GM12878 (cell line): ENCODE results near the gene ASIC2. TPM values are rescaled to one million over a fixed set of nuclear protein-coding genes. Genes with fewer than 3 reads are reported as not detected.

Source experiments
- ATAC-seq: fragments of 200-7000 bp; cut with Tn5 transposase; 3 replicates; pipeline ENCODE4 v1.9.1; 2020; ENCODE audit warnings: mild to moderate bottlenecking, moderate library complexity
- BruUV-seq: library from RNA; stranded (reverse); fragments of 400-500 nt; replicated peaks from 2 replicates; lab custom pipeline; 2021; lab: Mats Ljungman, UMichigan
- CTCF ChIA-PET: fragments of 300-600 bp; sonication (Branson Sonifier 250); formaldehyde crosslinking; extraction: SDS; loops from one replicate; lab custom pipeline; 2021; ENCODE audit warnings: inconsistent platforms; lab: Yijun Ruan, JAX
- POLR2A ChIA-PET: fragments of 350-600 bp; formaldehyde crosslinking; extraction: SDS; loops from one replicate; lab custom pipeline; 2021; ENCODE audit warnings: inconsistent platforms; lab: Charles Lee
- RAD21 ChIA-PET: fragments of 300-600 bp; sonication (Branson Sonifier 250); formaldehyde crosslinking; loops from one replicate; lab custom pipeline; 2023; ENCODE audit warnings: antibody characterized with exemption; ENCODE audit not compliant: unreplicated experiment; lab: Charles Lee
- SMC1A ChIA-PET: fragments of 300-600 bp; sonication (Branson Sonifier 250); formaldehyde crosslinking; loops from one replicate; lab custom pipeline; 2023; ENCODE audit not compliant: unreplicated experiment, uncharacterized antibody; lab: Charles Lee
- DNase-seq: peaks from one replicate; pipeline ENCODE4 v3.0.0-alpha.2; 2011; ENCODE audit warnings: low read depth, low spot score
- FAIRE-seq: peaks from 3 replicates; lab custom pipeline; 2011; peaks lifted over from hg19 to GRCh38; lab: Jason Lieb, UNC
- H2AFZ ChIP-seq: 2 replicates; pipeline ENCODE4 v1.6.0; 2011; ENCODE audit warnings: low read depth, low read length, control low read depth; ENCODE audit not compliant: control insufficient read depth
- H3K27ac ChIP-seq: 2 replicates; pipeline ENCODE4 v1.5.1; 2011; ENCODE audit warnings: control low read depth; ENCODE audit not compliant: control insufficient read depth, insufficient read depth
- H3K27me3 ChIP-seq, 2 experiments: replicated peaks in 1 of 2; 2 replicates each; pipeline versions ENCODE4 v1.6.0 to v1.6.1; 2011; ENCODE audit warnings: low read length in 1 of 2; ENCODE audit not compliant: control insufficient read depth in 2 of 2, insufficient read depth in 2 of 2
- H3K36me3 ChIP-seq, 2 experiments: 2 replicates each; pipeline ENCODE4 v1.5.1; 2011; ENCODE audit warnings: low read length in 1 of 2; ENCODE audit not compliant: control insufficient read depth in 2 of 2, insufficient read depth in 2 of 2
- H3K4me1 ChIP-seq: 2 replicates; pipeline ENCODE4 v1.6.1; 2011; ENCODE audit warnings: mild to moderate bottlenecking, low read length, moderate library complexity, mixed read lengths; ENCODE audit not compliant: control insufficient read depth, insufficient read depth
- H3K4me2 ChIP-seq: 2 replicates; pipeline ENCODE4 v1.6.0; 2011; ENCODE audit warnings: control low read depth; ENCODE audit not compliant: control insufficient read depth, insufficient read depth
- H3K4me3 ChIP-seq: fragments of 200-600 bp; sonication (generic); 2 replicates; pipeline ENCODE4 v1.5.1; 2016
- H3K79me2 ChIP-seq: 2 replicates; pipeline ENCODE4 v1.6.0; 2011; ENCODE audit warnings: low read length; ENCODE audit not compliant: control insufficient read depth, insufficient read depth
- H3K9ac ChIP-seq: 2 replicates; pipeline ENCODE4 v1.8.0; 2011; ENCODE audit warnings: low read length, control low read depth, mixed read lengths; ENCODE audit not compliant: control insufficient read depth, insufficient read depth
- H3K9me3 ChIP-seq: replicated peaks from 3 replicates; pipeline ENCODE4 v1.5.1; 2011; ENCODE audit warnings: mild to moderate bottlenecking, low read length; ENCODE audit not compliant: control insufficient read depth, insufficient read depth
- H4K20me1 ChIP-seq: 2 replicates; pipeline ENCODE4 v1.6.0; 2011; ENCODE audit not compliant: control insufficient read depth, insufficient read depth
- EP300 ChIP-seq, 2 experiments: fragments of 150-350 bp in 1 of 2; IDR thresholded peaks; 2 replicates each; pipeline ENCODE4 v1.6.1; 2011 to 2012; ENCODE audit warnings: low read depth in 2 of 2, low read length in 2 of 2, borderline replicate concordance in 1 of 2, improper control_type of control experiment in 1 of 2, inconsistent platforms in 1 of 2; ENCODE audit not compliant: control insufficient read depth in 1 of 2
- ESRRA ChIP-seq: IDR thresholded peaks from 2 replicates; pipeline ENCODE4 v1.6.1; 2012; ENCODE audit warnings: mild to moderate bottlenecking, low read length, improper control_type of control experiment
- HCFC1 ChIP-seq: fragments of 150-350 bp; IDR thresholded peaks from 2 replicates; pipeline ENCODE4 v1.6.1; 2014; ENCODE audit warnings: low read length
- JUND ChIP-seq: IDR thresholded peaks from 2 replicates; pipeline ENCODE4 v1.6.1; 2012; ENCODE audit warnings: low read depth, mild to moderate bottlenecking, low read length, improper control_type of control experiment, moderate library complexity
- MEF2A ChIP-seq: IDR thresholded peaks from 2 replicates; pipeline ENCODE4 v1.6.1; 2011; ENCODE audit warnings: low read depth, mild to moderate bottlenecking, low read length, moderate library complexity; ENCODE audit not compliant: insufficient read depth
- NFXL1 ChIP-seq: fragments of 450-650 bp; IDR thresholded peaks from 2 replicates; pipeline ENCODE4 v1.6.1; 2017; ENCODE audit warnings: antibody characterized with exemption, mild to moderate bottlenecking, borderline replicate concordance
- PAX8 ChIP-seq: fragments of 450-650 bp; IDR thresholded peaks from 2 replicates; pipeline ENCODE4 v1.6.1; 2017; ENCODE audit warnings: mild to moderate bottlenecking, moderate library complexity
- PBX3 ChIP-seq: IDR thresholded peaks from 2 replicates; pipeline ENCODE4 v1.6.1; 2011; ENCODE audit warnings: mild to moderate bottlenecking, low read depth, low read length, moderate library complexity; ENCODE audit not compliant: insufficient replicate concordance
- RFX5 ChIP-seq: IDR thresholded peaks from 2 replicates; pipeline ENCODE4 v1.6.1; 2011; ENCODE audit warnings: low read depth, low read length, improper control_type of control experiment
- SMAD1 ChIP-seq: fragments of 450-650 bp; IDR thresholded peaks from 2 replicates; pipeline ENCODE4 v1.6.1; 2018; ENCODE audit warnings: mild to moderate bottlenecking, low read depth; ENCODE audit not compliant: partially characterized antibody
- SREBF1 ChIP-seq: IDR thresholded peaks from 2 replicates; pipeline ENCODE4 v1.6.1; 2012; ENCODE audit warnings: mild to moderate bottlenecking, low read length
- TAF1 ChIP-seq: IDR thresholded peaks from 2 replicates; pipeline ENCODE4 v1.6.1; 2011; ENCODE audit warnings: mild to moderate bottlenecking, low read depth, low read length, borderline replicate concordance
- TCF12 ChIP-seq: IDR thresholded peaks from 2 replicates; pipeline ENCODE4 v1.6.1; 2011; ENCODE audit warnings: low read depth, mild to moderate bottlenecking, low read length
- ZBED1 ChIP-seq: IDR thresholded peaks from 2 replicates; pipeline ENCODE4 v1.6.1; 2016; ENCODE audit warnings: borderline replicate concordance
- ZBTB11 ChIP-seq: fragments of 450-650 bp; formaldehyde crosslinking; IDR thresholded peaks from 2 replicates; pipeline ENCODE4 v1.5.0; 2022; ENCODE audit warnings: mild to moderate bottlenecking, missing genetic modification characterization
- WGBS: methylation state at CpG from one replicate; pipeline ENCODE4 v1.1.6; 2016; ENCODE audit warnings: low lambda C conversion rate; ENCODE audit not compliant: insufficient replicate concordance, insufficient coverage; ENCODE audit errors: missing lambda C conversion rate; 5-methylcytosine and 5-hydroxymethylcytosine counted together
- in situ Hi-C: fragments of 300-500 bp; cut with MboI; formaldehyde crosslinking; loops from 9 replicates; pipeline ENCODE4 v1.14.3; 2018; ENCODE audit warnings: mixed read lengths
- intact Hi-C: fragments of 100-400 bp; cut with micrococcal nuclease; formaldehyde crosslinking; loops from one replicate; pipeline ENCODE4 v1.14.2; 2022; ENCODE audit not compliant: unreplicated experiment
- polyA plus RNA-seq, 11 experiments: library from polyadenylated mRNA; depleted of rRNA in 4 of 11; unstranded in 6 of 11; stranded (reverse) in 5 of 11; fragments of >200 nt; fragmentation: Nextera tagmentation in 4 of 11; fragmentation: Illumina TruSeq in 1 of 11; extraction: Ambion mirVana in 4 of 11; extraction: Trizol in 1 of 11; gene quantifications; 1 replicate in 1 of 11; 2 replicates in 10 of 11; pipeline versions ENCODE4 v1.2.1 to v1.2.3, GENCODE V29; 2011 to 2016; ENCODE audit warnings: inconsistent platforms in 2 of 11, missing spikeins in 2 of 11, low read depth in 1 of 11
- total RNA-seq, 4 experiments: library from RNA; depleted of rRNA in 3 of 4; stranded (reverse); fragments of >200 nt in 3 of 4; fragmentation: Illumina TruSeq in 1 of 4; extraction: Trizol in 1 of 4; gene quantifications; 2 replicates each; pipeline versions ENCODE4 v1.2.1 to v1.2.3, GENCODE V29; 2013 to 2021
- TF ChIP-seq, protein P1 (sequence below): fragments of 450-650 bp; IDR thresholded peaks from 2 replicates; pipeline ENCODE4 v1.6.1; 2017; ENCODE audit warnings: mild to moderate bottlenecking, low read depth, inconsistent platforms; ENCODE audit not compliant: poor library complexity, severe bottlenecking

The ASIC2 gene
- total and polyA plus RNA-seq, 10 of the 15 experiments (the other 5 are each of a cell fraction or from before 2014, with no cell fraction given) = not detected

GRCh38 chr17:33171931-33172330 is 121.2 kb downstream of the ASIC2 start (continued):
- TF ChIP-seq EP300 (IDR thresholded peaks at IDR 0.05; ENCODE audit: borderline replicate concordance in 1 of 2, control insufficient read depth in 1 of 2, low read depth in 2 of 2, low read length in 2 of 2) (no peak), JUND (no peak)

GRCh38 chr17:33169580-33170285 is 123.4 kb downstream of the ASIC2 start:
- ChIA-PET CTCF (no interaction called here), RAD21 (no interaction called here), SMC1A (interaction anchor here (0.6 kb wide), 1 partner anchor 12 kb away, joined by 3 read pairs; no protein-coding TSS in a partner anchor), POLR2A (interaction anchor here (1.0 kb wide), 1 partner anchor 16 kb away, joined by 4 read pairs; no protein-coding TSS in a partner anchor)
- Histone ChIP-seq H3K79me2 (no peaks in the 10 kb centered on the region), H3K9ac (no peak overlapping the region), H3K36me3 (no peaks in the 10 kb centered on the region), H3K9me3 (no peaks in the 10 kb centered on the region), H3K27ac (no peak overlapping the region), H3K4me2 (no peak overlapping the region), H3K4me1 (no peaks in the 10 kb centered on the region), H2AFZ (no peak overlapping the region), H3K4me3 (no peak overlapping the region), H4K20me1 (no peaks in the 10 kb centered on the region), H3K27me3 (peaks cover 0 to 1% of the 10 kb centered on the region in 2 experiments; a peak in 1 of 4 replicates)
- no peak for DNase-seq
- no peak for ATAC-seq
- WGBS = 13% methylated on average over 6 of the region's 6 CpGs
- intact Hi-C loops = no loop called here
- in situ Hi-C loops = no loop called here
- no TSS peak for BruUV-seq
- no peak for FAIRE-seq
- TF ChIP-seq HCFC1 (no peak), SMAD1 (no peak), NFXL1 (no peak), PBX3 (no peak), ZBTB11 (CRISPR knock-in tag) (no peak), ZBED1 (no peak), MEF2A (no peak), TAF1 (no peak), PAX8 (no peak), TCF12 (no peak), RFX5 (no peak), SREBF1 (no peak), ESRRA (no peak)
- TF ChIP-seq, protein P1, sequence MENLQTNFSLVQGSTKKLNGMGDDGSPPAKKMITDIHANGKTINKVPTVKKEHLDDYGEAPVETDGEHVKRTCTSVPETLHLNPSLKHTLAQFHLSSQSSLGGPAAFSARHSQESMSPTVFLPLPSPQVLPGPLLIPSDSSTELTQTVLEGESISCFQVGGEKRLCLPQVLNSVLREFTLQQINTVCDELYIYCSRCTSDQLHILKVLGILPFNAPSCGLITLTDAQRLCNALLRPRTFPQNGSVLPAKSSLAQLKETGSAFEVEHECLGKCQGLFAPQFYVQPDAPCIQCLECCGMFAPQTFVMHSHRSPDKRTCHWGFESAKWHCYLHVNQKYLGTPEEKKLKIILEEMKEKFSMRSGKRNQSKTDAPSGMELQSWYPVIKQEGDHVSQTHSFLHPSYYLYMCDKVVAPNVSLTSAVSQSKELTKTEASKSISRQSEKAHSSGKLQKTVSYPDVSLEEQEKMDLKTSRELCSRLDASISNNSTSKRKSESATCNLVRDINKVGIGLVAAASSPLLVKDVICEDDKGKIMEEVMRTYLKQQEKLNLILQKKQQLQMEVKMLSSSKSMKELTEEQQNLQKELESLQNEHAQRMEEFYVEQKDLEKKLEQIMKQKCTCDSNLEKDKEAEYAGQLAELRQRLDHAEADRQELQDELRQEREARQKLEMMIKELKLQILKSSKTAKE = no peak
